Inflammatory macrophage (primary cell): ENCODE results near the gene TERT.
"Not testable (repeated sequence)": the region's sequence is repeated elsewhere in the genome, so short reads cannot be mapped to it uniquely, and the experiment has no call there.

Experiments used
- DNase-seq, 2 donors: peaks; one replicate each; pipeline ENCODE4 v3.0.0-alpha.2; 2020 to 2022

Gene TERT

DNA sequence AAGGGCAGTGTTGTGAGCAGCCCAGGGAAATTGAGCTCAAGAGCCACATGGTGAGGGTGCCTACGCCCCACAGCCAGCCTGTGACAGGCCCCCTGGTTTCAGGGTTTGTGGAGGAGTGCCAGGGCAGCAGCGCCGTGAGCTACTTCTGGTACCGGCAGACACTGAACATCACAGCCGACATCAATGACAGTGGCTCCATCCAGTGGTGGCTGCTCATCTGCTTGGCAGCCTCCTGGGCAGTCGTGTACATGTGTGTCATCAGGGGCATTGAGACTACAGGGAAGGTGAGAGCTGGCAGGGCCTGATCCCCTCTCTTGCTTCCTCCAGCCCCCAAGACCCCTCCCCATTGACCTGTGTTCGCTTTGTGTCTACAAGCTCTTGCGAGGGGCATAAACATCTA lies 59.5 kb downstream of the TERT start:
- no peak for DNase-seq

DNA sequence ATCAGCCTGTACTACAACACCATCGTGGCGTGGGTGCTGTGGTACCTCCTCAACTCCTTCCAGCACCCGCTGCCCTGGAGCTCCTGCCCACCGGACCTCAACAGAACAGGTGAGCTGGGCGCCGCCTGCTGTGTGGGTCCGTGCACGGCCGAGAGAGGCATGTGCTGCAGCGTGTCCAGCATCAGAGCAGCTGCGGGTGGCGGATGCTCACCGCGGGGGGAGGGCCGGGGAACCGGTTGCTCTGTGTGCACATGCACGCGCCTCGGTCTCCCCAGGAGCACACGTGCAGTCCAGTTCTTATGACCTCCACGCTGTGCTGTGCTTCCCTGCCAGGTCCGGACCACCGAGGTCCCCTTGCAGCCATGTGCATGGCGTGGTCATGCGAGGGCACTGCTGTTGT lies 62.1 kb downstream of the TERT start:
- no peak for DNase-seq

DNA sequence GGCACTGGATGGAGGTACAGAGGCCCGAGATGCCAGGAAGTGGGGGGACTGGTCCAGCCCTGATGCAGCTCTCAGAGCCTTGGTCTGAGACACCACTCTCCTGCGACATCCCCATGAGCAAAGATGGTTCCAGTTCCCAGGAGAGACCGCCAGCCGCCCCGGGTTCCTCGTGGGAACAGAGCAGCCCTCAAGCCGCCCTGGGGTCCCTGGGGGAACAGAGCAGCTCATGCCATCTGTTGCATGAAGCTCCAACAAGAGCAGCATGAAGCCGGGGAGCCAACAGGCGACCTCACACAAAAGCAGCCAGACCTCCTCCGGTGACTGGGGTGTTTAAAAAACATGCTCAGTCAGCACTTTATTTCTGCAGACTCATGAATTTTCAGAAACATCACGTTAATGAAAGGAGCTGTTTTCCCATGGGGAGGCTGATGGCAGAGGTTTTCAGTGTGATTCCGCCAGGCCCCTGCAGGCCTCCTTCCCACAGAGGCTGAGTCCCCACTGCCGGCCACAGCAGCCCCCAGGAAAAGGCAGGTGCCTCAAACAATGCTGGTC lies 63.4 kb downstream of the TERT start:
- no peak for DNase-seq

DNA sequence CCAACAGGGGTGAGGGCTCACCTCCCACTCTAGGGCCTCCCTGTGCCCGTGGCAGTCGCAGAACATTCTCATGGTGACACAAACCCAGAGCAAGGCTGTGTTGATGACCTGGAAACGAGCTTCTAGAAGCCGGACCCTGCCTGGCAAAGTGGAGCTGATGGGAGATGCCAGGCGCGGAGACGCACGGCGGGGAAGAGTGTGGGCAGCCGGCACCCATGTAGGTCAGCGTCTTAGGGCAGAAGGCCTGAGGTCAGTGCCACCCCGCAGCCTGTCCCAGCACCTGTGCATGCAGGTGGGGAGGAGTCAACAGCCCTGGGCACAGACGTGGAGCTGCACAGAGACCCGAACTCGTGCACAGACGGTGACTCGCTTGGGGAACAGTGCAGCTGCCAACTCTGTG lies 64.3 kb downstream of the TERT start:
- DNase-seq = no peak

DNA sequence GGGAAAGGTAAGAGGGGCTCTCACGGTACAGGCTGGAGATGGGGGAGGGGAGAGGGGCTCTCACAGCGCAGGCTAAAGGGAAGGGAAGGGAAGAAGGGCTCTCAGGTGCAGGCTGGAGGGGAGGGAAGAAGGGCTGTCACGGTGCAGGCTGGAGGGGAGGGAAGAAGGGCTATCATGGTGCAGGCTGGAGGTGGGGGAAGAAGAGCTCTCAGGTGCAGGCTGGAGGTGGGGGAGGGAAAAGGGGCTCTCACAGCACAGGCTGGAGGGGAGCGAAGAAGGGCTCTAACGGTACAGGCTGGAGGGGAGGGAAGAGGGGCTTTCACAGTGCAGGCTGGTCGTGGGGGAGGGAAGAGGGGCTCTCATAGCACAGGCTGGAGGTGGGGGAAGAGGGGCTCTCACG lies 65.0 kb downstream of the TERT start:
- DNase-seq = no peak

DNA sequence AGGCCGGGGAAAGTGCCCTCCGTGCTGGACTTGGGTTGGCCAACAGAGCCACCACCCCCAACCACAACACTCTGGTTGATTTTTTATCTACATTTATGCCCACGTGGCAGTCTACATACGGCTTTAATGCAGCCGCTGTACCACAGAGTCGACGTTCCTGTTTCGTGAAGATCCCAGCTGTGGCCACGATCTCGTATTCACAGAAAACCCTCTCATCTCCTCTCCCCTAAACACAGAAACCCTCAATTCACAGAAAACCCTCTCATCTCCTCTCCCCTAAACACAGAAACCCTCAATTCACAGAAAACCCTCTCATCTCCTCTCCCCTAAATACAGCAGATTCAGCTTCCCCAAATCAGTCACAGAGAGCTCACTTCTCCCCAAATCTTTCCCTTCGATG lies 65.8 kb downstream of the TERT start:
- DNase-seq = not testable (repeated sequence)

DNA sequence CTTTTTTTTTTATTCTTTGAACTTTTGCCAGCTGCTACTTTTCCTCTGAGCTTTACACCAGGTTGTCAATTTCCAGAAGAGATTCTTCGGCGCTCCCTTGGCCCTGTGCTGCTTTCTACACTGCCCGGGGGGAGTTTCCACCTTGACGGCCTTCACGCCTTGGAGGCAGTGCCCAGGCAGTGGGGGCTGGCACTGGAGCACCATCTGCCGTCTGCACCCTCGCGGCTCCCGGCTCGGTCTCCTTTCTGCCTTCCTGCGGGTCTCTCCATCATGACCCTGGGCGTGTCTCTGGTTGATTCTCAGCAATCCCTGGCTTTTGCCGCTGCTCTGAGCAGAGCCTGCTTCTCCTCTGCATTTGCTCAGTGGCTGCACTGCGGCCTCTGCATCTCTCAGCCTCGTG lies 66.7 kb downstream of the TERT start:
- DNase-seq = no peak

DNA sequence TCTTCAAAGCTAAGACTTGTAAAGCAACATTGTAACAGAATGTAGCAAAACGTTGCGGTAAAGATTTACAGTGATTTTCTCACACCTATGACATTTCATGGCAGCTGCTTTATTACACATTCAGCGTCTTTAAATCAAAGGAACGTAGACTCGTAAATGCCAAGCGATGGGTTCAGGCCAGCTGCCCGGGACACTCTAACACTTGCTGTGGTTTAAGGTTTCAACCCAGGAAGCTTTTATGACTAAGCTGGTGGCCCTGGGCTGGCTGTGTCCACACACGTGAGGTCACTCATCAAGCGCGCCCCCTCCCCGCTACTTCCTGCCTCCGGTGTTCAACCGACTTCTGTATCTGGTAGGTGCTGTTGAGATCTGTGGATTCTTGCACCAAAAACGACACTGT lies 67.2 kb downstream of the TERT start:
- no peak for DNase-seq

DNA sequence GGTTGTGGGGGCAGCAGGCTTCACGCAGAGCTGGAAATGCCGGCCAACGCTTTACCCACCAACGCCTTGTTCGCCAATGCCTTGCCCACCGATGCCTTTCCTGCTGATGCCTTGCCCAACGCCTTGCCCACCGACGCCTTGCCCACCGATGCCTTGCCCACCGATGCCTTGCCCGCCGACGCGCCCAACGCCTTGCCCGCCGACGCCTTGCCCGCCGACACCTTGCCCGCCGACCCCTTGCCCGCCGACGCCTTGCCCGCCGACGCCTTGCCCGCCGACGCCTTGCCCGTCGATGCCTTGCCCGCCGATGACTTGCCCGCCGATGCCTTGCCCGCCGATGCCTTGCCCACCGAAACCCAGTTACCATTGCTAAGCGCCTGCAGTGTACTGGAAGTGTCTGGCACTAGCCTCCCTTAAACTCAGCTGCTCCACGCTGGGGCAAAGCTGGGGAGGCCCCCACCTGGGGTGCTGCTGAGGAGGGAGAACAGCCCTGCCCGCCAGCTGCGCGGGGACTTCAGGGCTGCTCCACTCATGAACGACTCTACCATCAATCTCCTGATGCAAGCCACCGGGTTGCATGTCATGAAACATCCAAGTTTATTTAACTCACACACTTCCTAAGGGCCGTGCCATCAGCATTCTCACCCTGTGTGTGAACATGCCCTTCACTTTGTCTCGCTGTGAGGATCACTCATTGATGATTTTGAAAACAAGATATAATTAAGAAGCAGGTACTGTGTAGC lies 67.9 kb downstream of the TERT start:
- DNase-seq = no peak

DNA sequence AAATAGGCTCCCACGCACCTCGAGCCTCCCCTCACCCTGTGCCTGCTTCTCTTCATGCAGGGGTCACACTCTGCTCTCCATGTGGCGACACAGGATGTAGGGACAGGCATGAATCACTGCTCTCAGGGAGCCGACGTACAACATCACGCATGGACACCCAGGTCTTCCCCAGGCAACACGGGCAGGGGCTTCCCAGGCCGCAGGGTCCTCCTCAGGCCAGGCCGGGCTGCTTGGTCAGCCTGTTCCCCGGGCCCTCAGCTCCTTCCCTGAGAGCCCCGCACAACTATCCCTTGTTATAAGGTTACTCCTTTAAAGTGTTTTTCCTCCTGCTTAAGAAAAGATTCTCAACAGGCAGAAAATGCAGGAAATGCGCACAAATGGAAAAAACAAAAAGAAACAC lies 68.6 kb downstream of the TERT start:
- no peak for DNase-seq

DNA sequence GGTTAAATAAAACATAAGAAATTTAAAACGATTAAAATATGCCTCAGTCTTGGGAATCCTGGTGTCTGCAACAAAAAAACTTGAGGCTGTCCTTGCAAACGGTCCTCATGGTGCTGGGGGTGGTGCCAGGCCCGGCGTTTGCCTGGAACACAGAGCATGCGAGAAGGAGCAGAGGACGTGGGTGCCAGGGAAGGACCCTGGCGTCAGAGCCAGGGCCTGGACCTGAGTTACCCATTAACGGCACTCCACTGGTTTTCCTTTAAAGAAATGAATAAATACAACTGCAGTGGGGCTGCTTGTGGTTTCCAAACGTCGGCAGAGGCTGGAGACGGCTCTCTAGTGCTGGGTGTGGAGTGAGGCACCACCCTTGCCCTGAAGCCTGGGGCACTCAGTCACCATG lies 69.8 kb downstream of the TERT start, which contains the start of gene SLC6A18:
Gene SLC6A18 (plus strand): TSS at position 301 of the 400 bp plus-strand sequence. CDS start 97 bp downstream, at position 398.
- no peak for DNase-seq

DNA sequence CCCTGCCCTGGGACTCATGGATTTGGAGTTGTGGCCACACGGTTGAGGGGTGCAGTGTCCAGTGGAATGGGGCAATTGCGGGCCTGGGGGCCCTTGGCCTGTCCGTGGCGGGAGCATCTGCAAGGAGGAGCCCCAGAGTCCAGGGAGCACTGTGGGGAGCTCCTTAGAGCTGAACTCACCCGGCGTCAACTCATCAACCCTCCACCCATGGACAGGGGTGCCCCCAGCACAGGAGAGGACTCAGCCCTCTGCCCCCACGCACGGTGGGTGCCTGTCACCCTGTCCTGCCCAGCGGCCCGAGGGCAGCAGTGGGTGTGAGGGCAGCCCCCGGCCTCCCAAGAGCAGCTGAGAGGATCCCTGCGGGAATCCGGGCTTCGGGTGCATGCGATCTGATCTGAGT lies 70.2 kb downstream of the TERT start:
- no peak for DNase-seq

DNA sequence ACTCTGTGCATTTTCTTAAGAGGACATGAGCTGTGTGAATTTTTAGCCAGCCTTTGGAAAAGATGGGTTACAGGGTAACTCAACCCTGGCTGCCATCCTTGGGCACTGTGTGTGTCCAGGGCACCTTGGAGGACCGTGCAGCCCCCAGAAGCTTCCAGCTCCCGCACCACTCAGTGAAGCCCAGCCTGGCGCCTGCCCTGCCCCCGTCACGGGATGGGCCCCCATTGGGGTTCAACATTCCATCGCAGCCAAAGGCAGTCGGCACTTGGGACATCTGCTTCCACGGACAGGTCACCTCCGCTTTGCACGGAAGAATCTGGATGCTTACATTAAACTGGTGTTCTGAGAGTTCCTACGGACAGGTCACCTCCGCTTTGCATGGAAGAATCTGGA lies 71.6 kb downstream of the TERT start:
- no peak for DNase-seq

DNA sequence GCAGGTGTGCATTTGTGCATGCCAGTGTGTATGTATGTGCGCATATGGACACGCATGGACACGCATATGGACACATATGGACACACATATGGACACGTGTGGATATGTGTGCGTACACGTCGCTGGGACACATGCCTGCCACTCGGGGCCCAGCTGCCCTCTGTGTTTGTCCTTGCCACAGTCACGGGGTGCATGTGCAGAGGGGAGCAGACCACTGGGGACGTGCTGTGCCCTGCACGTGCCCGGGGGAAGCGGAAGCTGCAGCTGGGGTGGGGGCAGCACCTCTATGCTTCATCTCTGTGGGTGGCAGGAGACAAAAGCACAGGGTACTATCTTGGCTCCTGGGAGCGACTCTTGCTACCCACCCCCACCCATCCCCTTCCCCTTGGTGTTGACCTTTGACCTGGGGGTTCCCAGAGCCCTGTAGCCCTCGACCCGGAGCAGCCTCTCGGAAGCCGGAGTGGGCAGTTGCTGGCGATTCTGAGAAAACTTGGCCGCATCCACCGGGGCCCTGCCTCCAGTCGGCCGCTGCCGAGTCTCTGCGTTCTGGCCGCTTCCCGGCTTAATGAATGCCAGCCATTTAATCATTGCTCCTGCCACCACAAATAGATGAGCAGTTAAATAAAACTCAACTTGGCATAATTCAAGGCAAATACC lies 72.1 kb downstream of the TERT start:
- DNase-seq = no peak

DNA sequence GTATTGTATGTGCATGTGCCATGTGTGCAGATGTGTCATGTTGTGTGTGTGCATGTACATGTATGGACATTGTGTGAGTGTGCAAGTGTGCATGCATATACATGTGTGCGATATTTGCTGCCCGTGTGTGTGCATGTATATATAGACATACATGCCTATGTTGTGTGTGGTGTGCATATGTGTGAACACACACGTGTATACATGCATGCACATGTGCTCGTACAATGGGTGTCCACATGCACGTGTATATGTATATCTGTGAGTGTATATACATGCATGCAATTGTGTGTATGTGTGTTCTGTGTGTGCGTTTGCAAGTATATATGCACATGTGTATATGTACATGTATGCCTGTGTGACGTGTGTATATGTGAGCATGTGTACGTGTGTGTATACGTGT lies 72.7 kb downstream of the TERT start:
- no peak for DNase-seq

DNA sequence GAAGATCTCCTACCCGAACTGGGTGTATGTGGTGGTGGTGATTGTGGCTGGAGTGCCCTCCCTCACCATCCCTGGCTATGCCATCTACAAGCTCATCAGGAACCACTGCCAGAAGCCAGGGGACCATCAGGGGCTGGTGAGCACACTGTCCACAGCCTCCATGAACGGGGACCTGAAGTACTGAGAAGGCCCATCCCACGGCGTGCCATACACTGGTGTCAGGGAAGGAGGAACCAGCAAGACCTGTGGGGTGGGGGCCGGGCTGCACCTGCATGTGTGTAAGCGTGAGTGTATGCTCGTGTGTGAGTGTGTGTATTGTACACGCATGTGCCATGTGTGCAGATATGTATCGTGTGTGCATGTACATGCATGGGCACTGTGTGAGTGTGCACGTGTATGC lies 73.1 kb downstream of the TERT start:
- no peak for DNase-seq

DNA sequence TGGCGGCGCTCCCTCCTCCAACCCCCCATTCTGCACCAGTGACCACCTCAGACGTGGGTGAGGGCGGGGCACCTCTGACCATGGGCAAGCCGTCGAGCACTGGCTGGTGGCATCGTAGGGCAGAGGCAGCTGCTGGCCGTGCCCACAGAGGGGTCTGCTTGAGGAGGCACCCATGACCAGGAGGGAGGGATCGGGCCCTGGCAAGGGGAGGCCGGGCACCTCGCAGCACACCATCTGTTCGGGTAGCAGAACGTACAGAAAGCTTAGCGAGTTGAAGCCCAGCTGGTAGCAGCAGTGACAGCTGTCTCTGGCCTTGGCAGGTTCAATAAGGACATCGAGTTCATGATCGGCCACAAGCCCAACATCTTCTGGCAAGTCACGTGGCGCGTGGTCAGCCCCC lies 74.0 kb downstream of the TERT start:
- DNase-seq = no peak

DNA sequence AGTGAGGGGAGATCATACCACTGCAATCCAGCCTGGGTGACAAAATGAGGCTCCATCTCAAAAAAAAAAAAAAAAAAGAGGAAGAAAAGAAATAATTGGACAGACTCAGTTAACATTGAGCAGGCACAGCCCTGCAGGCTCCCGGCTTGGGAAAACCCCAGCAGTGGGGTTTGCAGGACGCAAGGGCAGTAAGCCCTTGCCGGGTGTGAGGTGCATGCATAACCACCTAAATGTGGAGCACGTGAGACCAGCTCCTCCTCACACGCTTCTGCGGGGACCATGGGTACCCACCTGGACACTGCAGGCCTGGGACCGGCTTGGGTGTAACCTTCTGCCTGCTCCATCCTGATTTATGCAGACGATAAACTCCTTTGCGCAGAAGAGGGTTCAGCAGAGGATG lies 74.5 kb downstream of the TERT start:
- DNase-seq = no peak

DNA sequence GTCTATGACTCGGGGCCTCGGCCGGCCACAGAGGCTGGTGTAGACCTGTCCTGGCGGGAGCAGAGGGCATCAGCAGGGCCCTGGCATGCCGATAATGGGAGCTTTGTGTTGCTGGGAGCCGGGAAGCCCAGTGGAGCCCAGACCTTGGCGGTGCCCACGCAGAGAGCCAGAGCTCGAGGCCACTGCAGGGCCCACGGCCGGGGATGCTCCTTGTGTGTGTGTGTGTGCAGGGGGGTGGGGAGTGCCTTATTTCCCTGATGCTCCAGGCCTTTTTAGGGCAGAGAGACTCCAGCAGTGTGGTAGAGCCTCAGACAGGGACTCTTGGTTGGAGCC lies 75.1 kb downstream of the TERT start:
- DNase-seq = no peak

DNA sequence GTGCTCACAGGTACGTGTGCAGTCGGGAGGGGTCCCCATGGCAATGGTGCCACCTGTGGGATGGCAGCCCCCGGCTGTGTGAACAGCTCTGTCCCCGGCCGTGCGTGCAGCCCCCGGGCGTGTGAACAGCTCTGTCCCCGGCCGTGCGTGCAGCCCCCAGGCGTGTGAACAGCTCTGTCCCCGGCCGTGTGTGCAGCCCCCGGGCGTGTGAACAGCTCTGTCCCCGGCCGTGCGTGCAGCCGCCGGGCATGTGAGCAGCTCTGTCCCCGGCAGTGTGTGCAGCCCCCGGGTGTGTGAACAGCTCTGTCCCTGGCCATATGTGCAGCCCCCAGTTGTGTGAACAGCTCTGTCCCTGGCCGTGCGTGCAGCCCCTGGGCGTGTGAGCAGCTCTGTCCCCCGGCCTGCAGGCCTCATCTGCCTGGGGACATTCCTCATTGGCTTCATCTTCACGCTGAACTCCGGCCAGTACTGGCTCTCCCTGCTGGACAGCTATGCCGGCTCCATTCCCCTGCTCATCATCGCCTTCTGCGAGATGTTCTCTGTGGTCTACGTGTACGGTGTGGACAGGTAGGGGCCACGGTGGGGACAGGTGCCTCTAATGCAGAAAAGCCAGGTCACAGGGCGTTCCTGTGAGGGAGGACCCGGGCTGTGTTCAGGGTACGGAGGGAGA lies 75.6 kb downstream of the TERT start:
- DNase-seq = no peak

DNA sequence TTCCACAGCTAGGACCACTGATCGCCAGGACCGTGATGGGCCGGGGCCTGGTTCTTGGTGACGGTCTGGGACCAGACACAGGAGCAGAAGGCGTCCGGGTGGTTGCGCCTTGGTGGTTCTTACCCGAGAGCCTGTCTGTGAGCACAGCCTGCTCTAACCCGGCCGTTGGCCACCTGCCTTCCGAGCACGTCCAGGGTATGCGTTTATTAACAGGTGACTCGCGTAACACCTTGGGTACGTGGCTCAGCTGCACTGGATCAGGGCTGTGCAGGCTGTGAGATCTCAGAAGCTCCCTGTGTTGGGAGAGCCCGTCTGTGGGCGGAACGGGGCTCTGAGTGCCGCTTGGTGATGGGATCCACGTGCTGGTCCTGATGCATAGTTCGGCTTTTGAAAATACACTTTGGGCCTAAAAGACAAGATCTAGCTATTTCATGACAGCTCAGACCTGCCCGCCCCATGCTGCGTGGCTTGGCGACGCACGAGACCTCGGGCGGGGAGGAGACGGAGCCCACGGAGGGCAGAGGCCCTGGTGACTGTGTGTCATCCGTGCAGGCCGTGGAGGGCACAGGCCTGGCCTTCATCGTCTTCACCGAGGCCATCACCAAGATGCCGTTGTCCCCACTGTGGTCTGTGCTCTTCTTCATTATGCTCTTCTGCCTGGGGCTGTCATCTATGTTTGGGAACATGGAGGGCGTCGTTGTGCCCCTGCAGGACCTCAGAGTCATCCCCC lies 76.4 kb downstream of the TERT start:
- DNase-seq = no peak

DNA sequence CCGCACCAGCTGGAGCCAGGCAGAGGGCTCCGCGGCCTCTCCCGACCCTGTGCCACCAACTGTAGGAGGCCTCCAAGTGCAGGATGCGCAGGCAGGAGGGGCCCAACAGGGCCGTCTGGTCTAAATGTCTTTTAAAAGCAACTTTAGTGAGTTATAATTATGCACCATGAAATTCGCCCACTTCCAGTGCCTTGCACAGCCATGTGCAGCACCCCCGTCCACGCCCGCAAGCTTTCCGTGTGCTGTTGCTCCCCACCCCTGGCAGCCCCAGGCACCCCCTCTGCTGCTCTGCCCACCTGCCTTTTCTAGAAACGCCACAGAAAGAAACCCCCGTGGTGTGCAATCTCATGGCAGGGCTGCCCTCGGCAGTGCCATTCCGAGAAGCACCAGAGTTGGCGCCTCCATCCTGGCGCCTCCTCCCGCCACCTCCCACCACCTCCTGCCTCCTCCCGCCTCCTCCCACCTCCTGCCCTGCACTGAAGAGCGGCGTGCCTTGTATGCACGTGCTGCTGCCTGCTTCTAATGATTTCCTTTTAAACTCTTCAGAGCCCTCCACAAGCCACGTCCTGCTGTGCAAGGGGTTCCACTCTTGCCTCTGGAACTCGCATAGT lies 77.2 kb downstream of the TERT start:
- DNase-seq = no peak

DNA sequence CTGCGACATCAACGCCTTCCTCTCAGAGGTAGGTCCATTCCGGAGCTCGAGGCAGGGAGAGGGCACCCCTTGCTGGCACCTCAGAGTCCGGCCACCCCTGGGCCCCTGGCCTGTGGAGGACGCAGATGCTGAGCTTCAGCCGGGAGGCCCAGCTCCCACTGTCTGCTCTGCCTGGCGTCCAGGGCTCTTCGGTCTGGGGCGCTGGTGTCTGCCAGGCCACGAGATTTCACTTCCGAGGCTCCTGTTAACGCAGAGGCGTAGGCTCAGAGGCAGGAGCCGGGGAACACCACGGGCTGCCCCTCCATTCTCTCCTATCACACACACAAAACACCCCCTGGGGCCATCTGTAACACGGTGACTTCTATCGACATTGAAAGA lies 78.0 kb downstream of the TERT start:
- DNase-seq = no peak
